Measurements from ENCODE around the gene FHOD3.

Gene FHOD3

GRCh38 chr18:36323421-36323820, 25.9 kb downstream of the FHOD3 start:
- DNase-seq: no peak

GRCh38 chr18:36325846-36326245, 28.3 kb downstream of the FHOD3 start:
- no peak for DNase-seq

GRCh38 chr18:36326771-36327170, 29.3 kb downstream of the FHOD3 start:
- no peak for DNase-seq

GRCh38 chr18:36327352-36328316, 30.1 kb downstream of the FHOD3 start:
- DNase-seq: no peak

- DNase-seq: no peak
Measured at GRCh38 chr18:36328385-36328858, 30.9 kb downstream of the FHOD3 start.

- no peak for DNase-seq
Measured at GRCh38 chr18:36328916-36329315, 31.4 kb downstream of the FHOD3 start.

- no peak for DNase-seq
Measured at GRCh38 chr18:36329684-36330434, 32.3 kb downstream of the FHOD3 start.

GRCh38 chr18:36330435-36331052, 33.0 kb downstream of the FHOD3 start:
- DNase-seq: no peak

- DNase-seq: no peak
Measured at GRCh38 chr18:36331521-36331971, 34.0 kb downstream of the FHOD3 start.

- DNase-seq: no peak
Measured at GRCh38 chr18:36333414-36333813, 35.9 kb downstream of the FHOD3 start.

- DNase-seq: no peak
Measured at GRCh38 chr18:36334798-36335197, 37.3 kb downstream of the FHOD3 start.

GRCh38 chr18:36335476-36336279, 38.2 kb downstream of the FHOD3 start:
- DNase-seq: no peak

GRCh38 chr18:36337679-36338402, 40.3 kb downstream of the FHOD3 start:
- no peak for DNase-seq

- no peak for DNase-seq
Measured at GRCh38 chr18:36338403-36338933, 41.0 kb downstream of the FHOD3 start.

- peak; percentile 29 for DNase-seq
Measured at GRCh38 chr18:36340246-36340645, 42.7 kb downstream of the FHOD3 start.

- DNase-seq: no peak
Measured at GRCh38 chr18:36341944-36342343, 44.4 kb downstream of the FHOD3 start.

GRCh38 chr18:36348331-36348730, 50.8 kb downstream of the FHOD3 start:
- no peak for DNase-seq

- DNase-seq: no peak
Measured at GRCh38 chr18:36348971-36349417, 51.5 kb downstream of the FHOD3 start.

GRCh38 chr18:36349552-36349951, 52.0 kb downstream of the FHOD3 start:
- no peak for DNase-seq

- DNase-seq: no peak
Measured at GRCh38 chr18:36350251-36350651, 52.7 kb downstream of the FHOD3 start.

- no peak for DNase-seq
Measured at GRCh38 chr18:36350839-36351469, 53.4 kb downstream of the FHOD3 start.
